Measurements from ENCODE around the gene PTCD2. TPM values are rescaled to one million over a fixed set of nuclear protein-coding genes. Genes with fewer than 3 reads are reported as not detected.

PTCD2 gene
- total and polyA plus RNA-seq, 2 donors from 2014 or later, result 7.2 to 9.8 TPM

DNA sequence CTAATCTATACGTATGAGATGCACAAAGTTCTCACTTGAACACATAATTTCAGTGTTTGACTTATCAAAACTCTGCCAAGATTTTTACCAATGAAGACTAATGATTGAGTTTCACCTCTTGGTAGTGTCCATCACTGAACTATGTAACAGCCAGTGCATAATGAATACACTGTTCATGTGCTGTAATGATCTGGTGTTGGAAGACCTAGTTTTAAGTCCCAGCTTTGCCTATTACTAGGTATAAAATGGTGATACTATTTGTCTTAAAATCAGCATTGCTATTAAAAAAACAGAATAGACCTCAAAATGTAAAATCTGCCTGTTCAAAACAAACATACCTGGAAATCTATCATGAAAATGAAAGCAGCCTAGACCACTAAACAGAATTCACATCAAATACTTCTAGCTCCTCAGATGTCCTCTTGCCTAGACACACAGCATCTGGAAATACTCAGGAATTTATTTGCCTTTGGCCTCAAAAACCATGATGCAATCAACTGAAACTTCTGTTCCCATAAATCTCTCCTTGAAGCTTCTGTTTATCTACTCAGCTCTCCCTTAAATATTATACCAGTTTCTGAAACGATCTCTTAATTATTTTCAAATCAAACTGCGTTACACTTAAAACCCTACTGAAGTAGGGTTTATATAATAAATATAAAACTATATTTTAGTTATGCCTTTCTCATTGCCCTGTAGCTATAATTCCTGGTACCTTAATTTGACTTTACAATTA lies 38.2 kb upstream of the PTCD2 start:
- no peaks in the 10 kb centered on the region for H3K27me3 ChIP-seq (ENCODE audit: control insufficient read depth, insufficient read depth, low read length)
- FAIRE-seq (peak; percentile 35), DNase-seq (peak in 2 of 5 donors; percentile 71 to 79)
- TF ChIP-seq, protein P1, sequence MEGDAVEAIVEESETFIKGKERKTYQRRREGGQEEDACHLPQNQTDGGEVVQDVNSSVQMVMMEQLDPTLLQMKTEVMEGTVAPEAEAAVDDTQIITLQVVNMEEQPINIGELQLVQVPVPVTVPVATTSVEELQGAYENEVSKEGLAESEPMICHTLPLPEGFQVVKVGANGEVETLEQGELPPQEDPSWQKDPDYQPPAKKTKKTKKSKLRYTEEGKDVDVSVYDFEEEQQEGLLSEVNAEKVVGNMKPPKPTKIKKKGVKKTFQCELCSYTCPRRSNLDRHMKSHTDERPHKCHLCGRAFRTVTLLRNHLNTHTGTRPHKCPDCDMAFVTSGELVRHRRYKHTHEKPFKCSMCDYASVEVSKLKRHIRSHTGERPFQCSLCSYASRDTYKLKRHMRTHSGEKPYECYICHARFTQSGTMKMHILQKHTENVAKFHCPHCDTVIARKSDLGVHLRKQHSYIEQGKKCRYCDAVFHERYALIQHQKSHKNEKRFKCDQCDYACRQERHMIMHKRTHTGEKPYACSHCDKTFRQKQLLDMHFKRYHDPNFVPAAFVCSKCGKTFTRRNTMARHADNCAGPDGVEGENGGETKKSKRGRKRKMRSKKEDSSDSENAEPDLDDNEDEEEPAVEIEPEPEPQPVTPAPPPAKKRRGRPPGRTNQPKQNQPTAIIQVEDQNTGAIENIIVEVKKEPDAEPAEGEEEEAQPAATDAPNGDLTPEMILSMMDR (IDR thresholded peaks at IDR 0.05; ENCODE audit: borderline replicate concordance, extremely low read depth, insufficient read depth), result no peak
- H3K9me3 ChIP-seq (ENCODE audit: control insufficient read depth in 2 of 3, insufficient read depth in 1 of 3, low read length in 3 of 3), result no peaks in the 10 kb centered on the region
- no peaks in the 10 kb centered on the region for H3K4me1 ChIP-seq (ENCODE audit: control insufficient read depth in 2 of 3, insufficient read depth in 2 of 3, low read depth in 1 of 3, low read length in 3 of 3)
- peak overlapping the region in 1 of 2 donors; percentile 11 for H3K27ac ChIP-seq (ENCODE audit: low read depth in 2 of 2, low read length in 2 of 2)
- no peaks in the 10 kb centered on the region for H3K36me3 ChIP-seq (ENCODE audit: control insufficient read depth in 2 of 3, insufficient read depth in 3 of 3, low read length in 3 of 3)
- H3K9ac ChIP-seq (ENCODE audit: low read length in 3 of 3), result no peak overlapping the region
- intact Hi-C loops (cut with DNase I), result no loop called here
- no peak overlapping the region for H3K4me3 ChIP-seq (ENCODE audit: low read length in 3 of 3)

DNA sequence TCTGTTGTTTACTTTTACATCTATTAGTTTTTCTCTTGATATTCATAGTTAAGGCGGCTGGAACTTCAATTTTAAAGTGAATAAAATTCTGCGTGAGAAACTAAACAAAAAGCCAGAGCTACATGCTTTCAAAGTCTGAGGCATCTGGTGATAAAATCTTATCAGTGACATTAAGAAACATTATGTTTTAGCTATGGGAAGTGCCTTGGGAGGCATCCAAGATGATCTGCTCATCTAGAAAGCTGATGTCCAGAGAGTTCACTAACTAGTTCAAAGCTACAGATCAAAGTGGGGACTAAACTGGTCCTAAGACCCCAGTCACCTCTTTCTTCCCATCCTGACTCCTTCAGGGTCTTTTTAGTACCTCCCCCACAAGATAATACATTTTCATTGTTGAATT lies 37.3 kb upstream of the PTCD2 start:
- H3K9me3 ChIP-seq (ENCODE audit: control insufficient read depth in 2 of 3, insufficient read depth in 1 of 3, low read length in 3 of 3), result no peaks in the 10 kb centered on the region
- H3K9ac ChIP-seq (ENCODE audit: low read length in 3 of 3), result no peak overlapping the region
- H3K27ac ChIP-seq (ENCODE audit: low read depth in 2 of 2, low read length in 2 of 2), result no peak overlapping the region
- no peak for DNase-seq
- no peaks in the 10 kb centered on the region for H3K27me3 ChIP-seq (ENCODE audit: control insufficient read depth, insufficient read depth, low read length)
- intact Hi-C loops (cut with DNase I), result no loop called here
- no peaks in the 10 kb centered on the region for H3K4me1 ChIP-seq (ENCODE audit: control insufficient read depth in 2 of 3, insufficient read depth in 2 of 3, low read depth in 1 of 3, low read length in 3 of 3)
- FAIRE-seq, result no peak
- H3K36me3 ChIP-seq (ENCODE audit: control insufficient read depth in 2 of 3, insufficient read depth in 3 of 3, low read length in 3 of 3), result no peaks in the 10 kb centered on the region
- H3K4me3 ChIP-seq (ENCODE audit: low read length in 3 of 3), result no peak overlapping the region
- TF ChIP-seq, protein P1 (IDR thresholded peaks at IDR 0.05; ENCODE audit: borderline replicate concordance, extremely low read depth, insufficient read depth), result no peak

DNA sequence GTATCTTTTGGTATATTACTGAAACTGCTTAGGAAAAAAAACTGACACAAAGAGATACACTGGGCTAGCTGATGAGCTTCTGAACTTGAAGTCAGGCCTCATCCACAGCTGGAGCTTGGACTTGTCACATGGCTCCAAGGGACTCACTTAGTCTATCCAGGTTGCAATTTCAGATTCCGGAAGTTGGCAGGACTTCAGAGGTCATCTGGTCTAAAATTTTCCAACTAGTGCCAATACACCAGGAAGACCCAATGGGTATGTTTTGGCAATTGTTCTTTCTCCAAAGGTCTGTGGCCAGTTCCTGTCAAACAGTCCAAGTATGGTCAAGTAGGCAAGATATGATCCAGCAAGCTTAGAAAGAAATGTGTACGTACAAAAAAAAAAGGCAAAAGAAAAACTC lies 36.8 kb upstream of the PTCD2 start:
- TF ChIP-seq, protein P1 (IDR thresholded peaks at IDR 0.05; ENCODE audit: borderline replicate concordance, extremely low read depth, insufficient read depth), result no peak
- Histone ChIP-seq H3K9ac (ENCODE audit: low read length in 3 of 3) (no peak overlapping the region), H3K4me1 (ENCODE audit: control insufficient read depth in 2 of 3, insufficient read depth in 2 of 3, low read depth in 1 of 3, low read length in 3 of 3) (no peaks in the 10 kb centered on the region), H3K4me3 (ENCODE audit: low read length in 3 of 3) (no peak overlapping the region), H3K9me3 (ENCODE audit: control insufficient read depth in 2 of 3, insufficient read depth in 1 of 3, low read length in 3 of 3) (no peaks in the 10 kb centered on the region), H3K27me3 (ENCODE audit: control insufficient read depth, insufficient read depth, low read length) (no peaks in the 10 kb centered on the region), H3K27ac (ENCODE audit: low read depth in 2 of 2, low read length in 2 of 2) (no peak overlapping the region), H3K36me3 (ENCODE audit: control insufficient read depth in 2 of 3, insufficient read depth in 3 of 3, low read length in 3 of 3) (no peaks in the 10 kb centered on the region)
- no peak for DNase-seq
- FAIRE-seq, result no peak
- intact Hi-C loops (cut with DNase I), result no loop called here
